BLaER1 treated with 17β-estradiol and CSF1 and Interleukin-3, amounts not matched to agents 10 nM and 100 nM (cell line): ENCODE measurements around the gene ACOX1.

Source experiments
- H3K27ac ChIP-seq, 11 experiments: shearing (Covaris generic); formaldehyde crosslinking; 2 replicates each; pipeline ENCODE4 v1.8.1; 2022
- H3K27me3 ChIP-seq, 11 experiments: shearing (Covaris generic); formaldehyde crosslinking; 2 replicates each; pipeline ENCODE4 v1.8.1; 2022
- H3K36me3 ChIP-seq, 11 experiments: shearing (Covaris generic); formaldehyde crosslinking; 2 replicates each; pipeline ENCODE4 v1.8.1; 2022
- H3K4me1 ChIP-seq, 10 experiments: shearing (Covaris generic); formaldehyde crosslinking; 2 replicates each; pipeline ENCODE4 v1.8.1; 2022
- H3K4me2 ChIP-seq, 11 experiments: shearing (Covaris generic); formaldehyde crosslinking; 2 replicates each; pipeline ENCODE4 v1.8.1; 2022
- H3K4me3 ChIP-seq, 10 experiments: shearing (Covaris generic); formaldehyde crosslinking; 2 replicates each; pipeline ENCODE4 v1.8.1; 2022
- H3K9ac ChIP-seq, 11 experiments: shearing (Covaris generic); formaldehyde crosslinking; 2 replicates each; pipeline ENCODE4 v1.8.1; 2022
- H3K9me3 ChIP-seq, 11 experiments: shearing (Covaris generic); formaldehyde crosslinking; replicated peaks in 1 of 11; 2 replicates each; pipeline ENCODE4 v1.8.1; 2022
- H4K20me1 ChIP-seq, 11 experiments: shearing (Covaris generic); formaldehyde crosslinking; 2 replicates each; pipeline ENCODE4 v1.8.1; 2022
- Cebpa-rat ChIP-seq, 11 experiments: shearing (Covaris generic); IDR thresholded peaks; 2 replicates each; pipeline ENCODE4 v1.8.1; 2022

The ACOX1 gene

GRCh38 chr17:75959839-75960511 lies 19.0 kb downstream of the ACOX1 start:
- Histone ChIP-seq H3K9me3 (peaks cover 0 to 4% (median 0%) of the 10 kb centered on the region in 11 experiments; a peak in 1 of 22 replicates), H3K9ac (no peak overlapping the region), H3K4me3 (no peak overlapping the region), H3K27me3 (no peaks in the 10 kb centered on the region), H3K4me1 (peaks cover 12 to 18% (median 15%) of the 10 kb centered on the region in 10 experiments), H3K36me3 (peaks cover 38 to 86% (median 55%) of the 10 kb centered on the region in 11 experiments), H4K20me1 (peaks cover 0 to 44% (median 16%) of the 10 kb centered on the region in 11 experiments; a peak in 13 of 22 replicates), H3K27ac (no peak overlapping the region), H3K4me2 (no peak overlapping the region)
- TF ChIP-seq Cebpa-rat (IDR thresholded peaks at IDR 0.05): no peak

DNA sequence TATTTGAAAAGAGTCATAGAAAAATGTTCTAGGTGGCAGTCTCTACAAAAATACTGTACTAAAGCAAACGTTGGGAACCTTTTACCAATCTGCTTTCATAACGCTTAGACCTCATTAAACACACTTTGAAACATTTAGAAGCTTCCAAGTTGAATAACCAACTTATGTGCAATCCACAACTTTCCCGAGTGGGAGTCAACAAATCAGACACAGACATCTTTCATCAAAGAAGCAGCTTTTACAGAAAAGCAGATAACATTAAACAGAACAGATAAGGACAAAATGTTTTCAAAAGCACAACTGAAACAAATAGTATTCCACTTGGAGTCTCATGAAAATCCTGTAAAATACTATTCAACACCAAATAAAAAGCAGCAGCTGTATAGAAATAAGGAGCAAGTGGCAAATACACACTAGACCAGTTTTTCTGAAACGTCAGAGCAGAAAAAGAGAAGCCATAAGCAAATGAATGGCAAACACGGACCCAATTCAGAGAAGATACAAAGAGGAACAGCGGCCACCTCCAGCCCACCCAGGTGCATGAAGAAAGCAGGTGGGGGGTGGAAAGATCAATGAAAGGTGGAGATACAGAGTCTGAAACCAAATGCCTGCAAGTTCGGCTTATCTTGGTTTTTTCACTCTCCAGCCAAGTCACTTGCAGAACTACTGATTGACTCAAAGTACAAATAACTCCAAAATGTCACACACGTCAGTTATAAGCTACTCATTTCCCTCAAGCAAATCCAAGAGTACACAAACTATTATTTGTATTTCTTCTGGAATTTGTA lies 19.7 kb downstream of the ACOX1 start:
- Histone ChIP-seq H3K27ac (no peak overlapping the region), H3K4me2 (no peak overlapping the region), H3K4me1 (peaks cover 10 to 17% (median 13%) of the 10 kb centered on the region in 10 experiments), H3K36me3 (peaks cover 44 to 87% (median 57%) of the 10 kb centered on the region in 11 experiments), H3K9ac (no peak overlapping the region), H3K4me3 (no peak overlapping the region), H3K27me3 (no peaks in the 10 kb centered on the region), H4K20me1 (peaks cover 0 to 44% (median 16%) of the 10 kb centered on the region in 11 experiments; a peak in 13 of 22 replicates), H3K9me3 (no peaks in the 10 kb centered on the region)
- no peak for TF ChIP-seq Cebpa-rat (IDR thresholded peaks at IDR 0.05)

- Histone ChIP-seq H4K20me1 (peaks cover 0 to 6% (median 0%) of the 10 kb centered on the region in 11 experiments; a peak in 3 of 22 replicates), H3K9ac (peak overlapping the region in 4 of 11 experiments; percentile 32 to 50 (median 32); a peak in 3 of 22 replicates), H3K4me2 (peak overlapping the region in 8 of 11 experiments; percentile 13 to 79 (median 66); a peak in 15 of 22 replicates), H3K4me1 (peaks cover 0 to 48% (median 33%) of the 10 kb centered on the region in 10 experiments; a peak in 13 of 20 replicates), H3K9me3 (no peaks in the 10 kb centered on the region), H3K4me3 (no peak overlapping the region), H3K36me3 (peaks cover 90 to 100% (median 99%) of the 10 kb centered on the region in 11 experiments), H3K27ac (peak overlapping the region in 2 of 11 experiments; percentile 37 to 51; a peak in 3 of 22 replicates), H3K27me3 (no peaks in the 10 kb centered on the region)
- no peak for TF ChIP-seq Cebpa-rat (IDR thresholded peaks at IDR 0.05)
Measured at GRCh38 chr17:75950855-75951554, 28.0 kb downstream of the ACOX1 start.

DNA sequence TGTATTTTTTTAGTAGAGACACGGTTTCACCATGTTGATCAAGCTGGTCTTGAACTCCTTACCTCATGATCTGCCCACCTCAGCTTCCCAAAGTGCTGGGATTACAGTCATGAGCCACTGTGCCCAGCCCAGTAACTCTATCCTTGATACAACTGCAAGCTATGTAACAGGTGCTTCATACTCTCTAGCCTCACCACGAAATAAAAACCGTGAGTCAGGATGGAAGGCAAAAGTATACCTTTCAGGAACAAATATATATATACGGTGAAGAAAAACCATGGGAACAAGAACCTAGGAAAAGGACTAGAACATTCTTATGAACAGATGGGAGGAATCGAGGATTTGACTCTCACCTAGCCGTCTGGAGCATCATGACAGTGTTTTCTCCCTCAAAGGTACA lies 28.5 kb downstream of the ACOX1 start:
- H3K9ac ChIP-seq: peak overlapping the region in 1 of 11 experiments; percentile 32; a peak in 1 of 22 replicates
- H3K4me1 ChIP-seq: peaks cover 0 to 48% (median 33%) of the 10 kb centered on the region in 10 experiments; a peak in 13 of 20 replicates
- no peak overlapping the region for H3K27ac ChIP-seq
- peaks cover 0 to 6% (median 0%) of the 10 kb centered on the region in 11 experiments; a peak in 3 of 22 replicates for H4K20me1 ChIP-seq
- TF ChIP-seq Cebpa-rat (IDR thresholded peaks at IDR 0.05): no peak
- H3K4me2 ChIP-seq: peak overlapping the region in 7 of 11 experiments; percentile 30 to 79 (median 72); a peak in 13 of 22 replicates
- no peaks in the 10 kb centered on the region for H3K9me3 ChIP-seq
- no peaks in the 10 kb centered on the region for H3K27me3 ChIP-seq
- H3K4me3 ChIP-seq: no peak overlapping the region
- peaks cover 87 to 100% (median 99%) of the 10 kb centered on the region in 11 experiments for H3K36me3 ChIP-seq

DNA sequence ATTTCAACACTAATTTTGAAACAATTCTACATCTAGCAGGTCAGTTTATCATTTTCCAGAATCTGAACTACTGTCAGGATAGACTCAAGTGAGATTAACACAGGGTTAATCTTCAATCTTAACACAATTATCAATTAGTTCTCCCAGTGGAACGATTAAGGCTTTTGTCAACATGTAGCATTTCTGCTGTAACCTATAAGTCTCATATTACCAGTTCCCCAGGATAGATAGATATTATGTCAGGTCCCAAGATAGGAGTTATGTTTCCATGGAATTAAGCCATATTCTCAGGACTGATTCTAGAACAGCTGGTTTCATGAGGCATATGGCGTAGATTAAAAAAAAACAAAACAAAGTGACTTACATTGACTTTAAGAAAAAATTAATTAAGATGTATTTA lies 33.8 kb downstream of the ACOX1 start:
- Histone ChIP-seq H3K27me3 (no peaks in the 10 kb centered on the region), H3K27ac (no peak overlapping the region), H3K4me1 (peaks cover 10 to 22% (median 13%) of the 10 kb centered on the region in 10 experiments), H3K4me3 (no peak overlapping the region), H3K9ac (no peak overlapping the region), H3K36me3 (peaks cover 49 to 75% (median 63%) of the 10 kb centered on the region in 11 experiments), H3K9me3 (no peaks in the 10 kb centered on the region), H3K4me2 (no peak overlapping the region), H4K20me1 (no peaks in the 10 kb centered on the region; a peak in 1 of 22 replicates)
- TF ChIP-seq Cebpa-rat (IDR thresholded peaks at IDR 0.05): no peak

GRCh38 chr17:75943491-75943890 lies 35.5 kb downstream of the ACOX1 start:
- no peak overlapping the region for H3K4me3 ChIP-seq
- no peaks in the 10 kb centered on the region for H3K9me3 ChIP-seq
- no peak overlapping the region for H3K4me2 ChIP-seq
- no peaks in the 10 kb centered on the region for H3K27me3 ChIP-seq
- TF ChIP-seq Cebpa-rat (IDR thresholded peaks at IDR 0.05): no peak
- no peak overlapping the region for H3K9ac ChIP-seq
- no peak overlapping the region for H3K27ac ChIP-seq
- H4K20me1 ChIP-seq: no peaks in the 10 kb centered on the region; a peak in 1 of 22 replicates
- H3K4me1 ChIP-seq: peaks cover 13 to 20% (median 18%) of the 10 kb centered on the region in 10 experiments
- peaks cover 32 to 58% (median 46%) of the 10 kb centered on the region in 11 experiments for H3K36me3 ChIP-seq

DNA sequence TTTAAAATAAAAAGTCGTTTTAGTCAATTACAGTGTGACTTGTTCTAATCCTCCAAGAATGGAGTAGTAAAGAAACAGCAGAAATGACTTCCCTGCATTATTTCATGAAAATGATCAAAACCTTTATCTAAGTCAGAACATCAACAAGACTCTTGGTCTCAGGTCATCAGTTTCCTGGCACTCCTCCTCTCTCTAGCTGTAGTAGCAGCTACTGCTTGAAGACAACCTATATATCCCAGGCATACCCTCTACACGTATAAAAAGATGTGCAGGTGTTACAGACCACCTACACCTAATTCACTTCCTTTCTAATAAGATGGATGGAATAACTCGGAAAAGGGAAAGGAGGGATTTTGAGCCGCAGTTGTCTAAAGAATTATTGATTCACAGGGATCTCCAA lies 36.5 kb downstream of the ACOX1 start:
- no peaks in the 10 kb centered on the region for H3K9me3 ChIP-seq
- no peak overlapping the region for H3K4me3 ChIP-seq
- no peak overlapping the region for H3K4me2 ChIP-seq
- H3K27me3 ChIP-seq: no peaks in the 10 kb centered on the region
- no peak overlapping the region for H3K27ac ChIP-seq
- no peaks in the 10 kb centered on the region; a peak in 1 of 22 replicates for H4K20me1 ChIP-seq
- H3K4me1 ChIP-seq: peaks cover 13 to 20% (median 18%) of the 10 kb centered on the region in 10 experiments
- H3K9ac ChIP-seq: no peak overlapping the region
- H3K36me3 ChIP-seq: peaks cover 22 to 47% (median 36%) of the 10 kb centered on the region in 11 experiments
- no peak for TF ChIP-seq Cebpa-rat (IDR thresholded peaks at IDR 0.05)

- peak overlapping the region in 4 of 11 experiments; percentile 33 to 79 (median 72); a peak in 6 of 22 replicates for H3K27ac ChIP-seq
- H3K4me3 ChIP-seq: peak overlapping the region in 9 of 10 experiments; percentile 68 to 85 (median 76); a peak in 14 of 20 replicates
- peaks cover 12 to 37% (median 25%) of the 10 kb centered on the region in 11 experiments for H3K36me3 ChIP-seq
- no peaks in the 10 kb centered on the region for H3K27me3 ChIP-seq
- H3K9me3 ChIP-seq: no peaks in the 10 kb centered on the region
- peaks cover 13 to 20% (median 18%) of the 10 kb centered on the region in 10 experiments for H3K4me1 ChIP-seq
- TF ChIP-seq Cebpa-rat (IDR thresholded peaks at IDR 0.05): no peak
- H3K4me2 ChIP-seq: peak overlapping the region; percentile 59 to 98 (median 93)
- H3K9ac ChIP-seq: peak overlapping the region in 9 of 11 experiments; percentile 78 to 92 (median 85); a peak in 14 of 22 replicates
- H4K20me1 ChIP-seq: no peaks in the 10 kb centered on the region
Measured at GRCh38 chr17:75941442-75941819, 37.5 kb downstream of the ACOX1 start.
